NB4 (cell line): ENCODE data around the gene PDIA5.

Experiments used
- DNase-seq: peaks from one replicate; pipeline ENCODE4 v3.0.0; 2010; ENCODE audit warnings: low read depth
- H3K4me3 ChIP-seq: one replicate; pipeline ENCODE4 v1.5.1; 2011; ENCODE audit warnings: mild to moderate bottlenecking, low read depth, low read length, moderate library complexity
- MYC ChIP-seq: IDR thresholded peaks from 2 replicates; pipeline ENCODE4 v1.6.1; 2011; ENCODE audit warnings: low read depth, low read length
- POLR2A ChIP-seq: IDR thresholded peaks from 2 replicates; pipeline ENCODE4 v1.6.1; 2011; ENCODE audit warnings: mild to moderate bottlenecking; ENCODE audit not compliant: insufficient read length; ENCODE audit errors: extremely low read depth
- TF ChIP-seq, protein P1 (sequence below): IDR thresholded peaks from one replicate; pipeline ENCODE4 v1.5.1; 2012; ENCODE audit warnings: low read depth, low read length
- TF ChIP-seq, protein P2 (sequence below): IDR thresholded peaks from 2 replicates; pipeline ENCODE4 v1.6.1; 2011; ENCODE audit warnings: low read depth, low read length

PDIA5 gene

DNA sequence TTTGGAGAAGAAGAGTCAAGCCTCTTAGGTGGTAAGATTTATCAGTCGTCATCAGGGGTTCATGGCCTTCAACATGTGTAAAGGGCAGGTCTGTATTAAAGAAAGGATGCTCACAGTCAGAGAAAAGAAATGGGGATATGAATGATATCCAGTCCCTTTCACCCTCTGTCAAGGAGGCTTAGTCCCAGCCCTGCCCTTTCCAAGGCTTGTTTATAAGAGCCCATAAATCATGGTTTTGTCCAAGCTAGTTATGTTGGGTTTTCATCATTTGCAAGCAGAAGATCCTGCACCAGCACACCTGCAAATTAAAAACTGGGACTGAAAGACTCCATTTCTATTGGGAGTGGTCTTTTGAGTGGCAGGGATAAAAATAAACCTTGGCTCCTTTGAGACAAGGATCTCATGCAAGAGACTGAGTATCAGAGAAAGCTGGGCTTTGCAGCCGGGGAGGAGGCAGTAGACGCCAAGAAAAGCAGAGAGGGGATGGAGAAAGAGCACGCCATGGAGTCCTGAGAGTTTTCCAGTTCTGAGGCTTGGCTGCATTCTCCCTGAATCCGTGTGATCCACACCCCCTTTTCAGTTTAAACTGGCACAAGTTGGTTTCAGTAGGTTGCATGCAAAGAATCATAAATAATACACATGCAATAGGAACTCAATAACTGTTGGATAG is 12.6 kb upstream of the PDIA5 start:
- TF ChIP-seq, protein P1, sequence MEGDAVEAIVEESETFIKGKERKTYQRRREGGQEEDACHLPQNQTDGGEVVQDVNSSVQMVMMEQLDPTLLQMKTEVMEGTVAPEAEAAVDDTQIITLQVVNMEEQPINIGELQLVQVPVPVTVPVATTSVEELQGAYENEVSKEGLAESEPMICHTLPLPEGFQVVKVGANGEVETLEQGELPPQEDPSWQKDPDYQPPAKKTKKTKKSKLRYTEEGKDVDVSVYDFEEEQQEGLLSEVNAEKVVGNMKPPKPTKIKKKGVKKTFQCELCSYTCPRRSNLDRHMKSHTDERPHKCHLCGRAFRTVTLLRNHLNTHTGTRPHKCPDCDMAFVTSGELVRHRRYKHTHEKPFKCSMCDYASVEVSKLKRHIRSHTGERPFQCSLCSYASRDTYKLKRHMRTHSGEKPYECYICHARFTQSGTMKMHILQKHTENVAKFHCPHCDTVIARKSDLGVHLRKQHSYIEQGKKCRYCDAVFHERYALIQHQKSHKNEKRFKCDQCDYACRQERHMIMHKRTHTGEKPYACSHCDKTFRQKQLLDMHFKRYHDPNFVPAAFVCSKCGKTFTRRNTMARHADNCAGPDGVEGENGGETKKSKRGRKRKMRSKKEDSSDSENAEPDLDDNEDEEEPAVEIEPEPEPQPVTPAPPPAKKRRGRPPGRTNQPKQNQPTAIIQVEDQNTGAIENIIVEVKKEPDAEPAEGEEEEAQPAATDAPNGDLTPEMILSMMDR = no peak
- TF ChIP-seq MYC (no peak), POLR2A (no peak)
- TF ChIP-seq, protein P2, sequence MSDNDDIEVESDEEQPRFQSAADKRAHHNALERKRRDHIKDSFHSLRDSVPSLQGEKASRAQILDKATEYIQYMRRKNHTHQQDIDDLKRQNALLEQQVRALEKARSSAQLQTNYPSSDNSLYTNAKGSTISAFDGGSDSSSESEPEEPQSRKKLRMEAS = no peak
- H3K4me3 ChIP-seq = no peak overlapping the region
- DNase-seq = no peak

DNA sequence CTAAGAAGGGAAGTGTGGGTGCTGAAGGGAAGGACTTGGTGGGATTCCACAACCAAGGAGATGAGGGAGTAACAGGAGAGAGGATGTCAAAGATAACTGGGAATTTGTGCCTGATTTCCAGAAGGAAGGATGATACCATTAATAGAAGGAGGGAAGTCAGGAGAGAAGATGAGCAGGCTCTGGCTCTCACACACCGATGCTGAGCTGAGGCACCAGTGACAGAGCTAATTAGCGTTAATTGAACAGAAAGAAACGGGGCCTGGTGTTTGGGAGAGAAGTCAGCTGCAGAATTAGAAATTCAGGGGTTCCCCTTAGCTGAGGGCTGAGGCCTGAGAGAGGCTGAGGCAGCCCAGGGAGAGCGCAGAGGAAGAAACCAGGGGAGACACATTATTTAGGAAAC is 11.9 kb upstream of the PDIA5 start:
- H3K4me3 ChIP-seq = no peak overlapping the region
- no peak for TF ChIP-seq MYC
- TF ChIP-seq POLR2A = no peak
- DNase-seq = no peak

DNA sequence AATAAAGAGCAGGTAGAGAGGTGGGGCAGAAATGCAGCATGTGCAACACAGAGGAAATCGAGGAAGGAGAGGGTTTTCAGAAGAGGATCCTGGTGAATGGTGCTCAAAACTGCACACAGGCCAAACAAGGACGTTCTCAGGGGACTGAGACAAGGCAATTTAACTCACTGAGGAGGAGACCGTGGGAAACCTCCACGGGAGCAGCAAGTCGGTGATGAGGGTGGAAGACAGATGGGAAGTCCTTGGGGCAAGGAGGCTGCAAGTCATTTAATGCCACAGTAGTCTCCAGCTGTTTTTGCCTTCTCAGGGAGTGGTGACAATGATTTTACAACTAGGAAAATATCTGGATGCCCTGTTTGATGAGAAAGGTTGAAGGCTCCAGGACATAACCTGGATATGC is 11.5 kb upstream of the PDIA5 start:
- no peak for DNase-seq
- no peak overlapping the region for H3K4me3 ChIP-seq
- no peak for TF ChIP-seq POLR2A
- TF ChIP-seq, protein P1 = no peak

DNA sequence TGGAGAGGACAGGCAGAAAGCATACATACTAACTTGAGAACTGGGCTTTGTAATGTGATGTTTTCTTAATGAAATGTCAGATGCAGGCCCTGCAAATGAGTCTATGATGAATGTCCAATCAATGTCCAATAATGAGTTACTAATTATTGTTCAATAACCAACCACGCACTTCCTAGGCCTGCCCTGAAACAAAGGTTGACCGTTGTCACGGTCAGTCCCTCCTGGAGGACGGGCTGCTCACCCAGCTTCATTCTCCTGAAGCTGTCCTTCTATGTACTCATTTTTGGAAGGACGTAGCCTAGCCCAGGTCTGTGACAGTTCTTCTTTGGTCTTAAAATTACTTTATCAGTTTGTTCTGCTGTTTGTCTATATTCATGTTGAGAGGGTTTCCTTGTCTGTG is 8.3 kb upstream of the PDIA5 start:
- H3K4me3 ChIP-seq = no peak overlapping the region
- no peak for DNase-seq
- TF ChIP-seq MYC (no peak), POLR2A (no peak)
- TF ChIP-seq, protein P1 = no peak
- TF ChIP-seq, protein P2 = no peak

DNA sequence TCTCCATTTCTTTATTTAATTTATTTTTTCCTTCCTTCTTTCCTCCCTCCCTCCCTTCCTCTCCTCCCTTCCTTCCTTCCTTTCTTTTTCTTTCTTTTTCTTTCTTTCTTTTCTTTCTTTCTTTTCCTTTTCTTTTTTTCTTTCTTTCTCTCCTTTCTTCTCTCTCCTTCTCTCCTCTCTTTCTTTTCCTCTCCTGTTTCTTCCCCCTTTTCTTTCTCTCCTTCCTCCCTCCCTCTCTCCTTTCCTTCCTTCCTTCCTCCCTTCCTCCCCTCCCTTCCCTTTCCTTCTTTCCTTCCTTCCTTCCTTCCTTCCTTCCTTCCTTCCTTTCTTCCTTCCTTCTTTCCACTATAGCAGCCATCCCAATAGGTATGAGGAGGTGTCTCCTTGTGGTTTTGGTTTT is 6.8 kb upstream of the PDIA5 start:
- no peak overlapping the region for H3K4me3 ChIP-seq
- TF ChIP-seq, protein P2 = no peak
- TF ChIP-seq MYC = no peak
- TF ChIP-seq POLR2A = no peak
- TF ChIP-seq, protein P1 = no peak
- no peak for DNase-seq

DNA sequence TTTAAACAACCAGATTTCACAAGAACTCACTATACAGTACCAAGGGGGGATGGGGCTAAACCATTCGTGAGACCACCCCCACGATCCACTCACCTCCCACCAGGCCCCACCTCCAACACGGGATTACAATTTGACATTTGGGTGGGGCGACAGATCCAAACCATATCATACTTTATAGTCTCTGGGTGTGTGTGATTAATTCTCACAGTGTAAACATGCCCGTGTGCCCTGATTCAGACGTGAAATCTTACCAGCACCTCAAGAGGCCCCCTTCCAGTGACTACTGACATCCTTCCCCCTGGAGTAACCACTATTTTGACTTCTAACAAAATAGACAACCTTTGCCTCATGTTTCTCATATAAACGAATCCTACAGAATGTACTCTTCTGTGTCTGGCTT is 5.0 kb upstream of the PDIA5 start:
- no peak for DNase-seq
- no peak overlapping the region for H3K4me3 ChIP-seq
- TF ChIP-seq POLR2A (no peak), MYC (no peak)
- TF ChIP-seq, protein P2 = no peak
- TF ChIP-seq, protein P1 = no peak
